SK-N-SH (cell line): ENCODE results near the gene GPRASP1. TPM values are rescaled to one million over a fixed set of nuclear protein-coding genes. Genes with fewer than 3 reads are reported as not detected.

Source experiments
- CTCF ChIA-PET: fragments of 300-600, 350-600 bp; formaldehyde crosslinking; extraction: SDS; loops from one replicate; lab custom pipeline; 2021; lab: Yijun Ruan, JAX
- POLR2A ChIA-PET: fragments of 350-600 bp; sonication (Branson Sonifier 250); formaldehyde crosslinking; extraction: SDS; loops from one replicate; lab custom pipeline; 2020; ENCODE audit warnings: antibody characterized with exemption, inconsistent platforms; lab: Yijun Ruan, JAX
- DNase-seq: peaks from one replicate; pipeline ENCODE4 v3.0.0; 2012
- H2AFZ ChIP-seq: fragments of 200-600 bp; sonication (generic); 2 replicates; pipeline ENCODE4 v1.8.1; 2016; ENCODE audit warnings: antibody characterized with exemption, mild to moderate bottlenecking, low read depth
- H3F3A ChIP-seq: fragments of 200-600 bp; sonication (generic); replicated peaks from 2 replicates; pipeline ENCODE3; 2016; ENCODE audit warnings: antibody characterized with exemption, mild to moderate bottlenecking; ENCODE audit not compliant: insufficient read depth
- H3K27ac ChIP-seq, 2 experiments: fragments of 200-500 bp in 1 of 2; fragments of 200-600 bp in 1 of 2; sonication (Bioruptor generic) in 1 of 2; sonication (generic), shearing (Covaris generic) in 1 of 2; 2 replicates each; pipeline versions ENCODE4 v1.5.1 to v1.6.1; 2014 to 2016; ENCODE audit warnings: low read depth in 2 of 2, inconsistent platforms in 1 of 2, low read length in 1 of 2, mild to moderate bottlenecking in 1 of 2, mixed read lengths in 1 of 2
- H3K27me3 ChIP-seq: fragments of 200-600 bp; sonication (generic), shearing (Covaris generic); 2 replicates; pipeline ENCODE4 v1.6.1; 2016; ENCODE audit warnings: mixed run types; ENCODE audit not compliant: insufficient read depth
- H3K36me3 ChIP-seq, 2 experiments: fragments of 200-500 bp in 1 of 2; fragments of 200-600 bp in 1 of 2; sonication (Bioruptor generic) in 1 of 2; sonication (generic) in 1 of 2; replicated peaks in 1 of 2; 2 replicates each; pipeline versions ENCODE3 to v1.5.1; 2014 to 2016; ENCODE audit warnings: low read length in 1 of 2, mild to moderate bottlenecking in 1 of 2; ENCODE audit not compliant: insufficient read depth in 2 of 2, control insufficient read depth in 1 of 2
- H3K4me1 ChIP-seq, 2 experiments: fragments of 200-500 bp in 1 of 2; fragments of 200-600 bp in 1 of 2; sonication (Bioruptor generic) in 1 of 2; sonication (generic), shearing (Covaris generic) in 1 of 2; 2 replicates each; pipeline versions ENCODE4 v1.5.1 to v1.6.1; 2014 to 2016; ENCODE audit warnings: low read depth in 1 of 2, low read length in 1 of 2, mixed run types in 1 of 2; ENCODE audit not compliant: insufficient read depth in 2 of 2, control insufficient read depth in 1 of 2
- H3K4me2 ChIP-seq: fragments of 200-600 bp; sonication (generic), shearing (Covaris generic); 2 replicates; pipeline ENCODE4 v1.6.1; 2017; ENCODE audit warnings: mixed run types
- H3K4me3 ChIP-seq, 2 experiments: fragments of 200-500 bp in 1 of 2; fragments of 200-600 bp in 1 of 2; sonication (Bioruptor generic) in 1 of 2; sonication (generic), shearing (Covaris generic) in 1 of 2; 2 replicates each; pipeline versions ENCODE4 v1.5.1 to v1.8.1; 2014 to 2016; ENCODE audit warnings: low read depth in 2 of 2, inconsistent platforms in 1 of 2, low read length in 1 of 2, mild to moderate bottlenecking in 1 of 2, mixed read lengths in 1 of 2, moderate library complexity in 1 of 2
- H3K79me2 ChIP-seq: fragments of 200-600 bp; sonication (generic); 2 replicates; pipeline ENCODE4 v1.8.1; 2017; ENCODE audit warnings: mild to moderate bottlenecking; ENCODE audit not compliant: insufficient read depth
- H3K9ac ChIP-seq: fragments of 200-600 bp; sonication (generic); 2 replicates; pipeline ENCODE4 v1.6.1; 2017; ENCODE audit warnings: mixed run types
- H3K9me2 ChIP-seq: fragments of 200-600 bp; sonication (generic); 2 replicates; pipeline ENCODE4 v1.6.1; 2017; ENCODE audit warnings: mixed run types
- H3K9me3 ChIP-seq: fragments of 200-600 bp; sonication (generic); 2 replicates; pipeline ENCODE4 v1.6.1; 2017; ENCODE audit warnings: mixed run types, mild to moderate bottlenecking, moderate library complexity
- H4K20me1 ChIP-seq: fragments of 200-600 bp; sonication (generic); 2 replicates; pipeline ENCODE4 v1.6.1; 2017; ENCODE audit warnings: mild to moderate bottlenecking, mixed run types; ENCODE audit not compliant: insufficient read depth
- FOXJ3 ChIP-seq: sonication (generic); formaldehyde crosslinking; IDR thresholded peaks from 2 replicates; pipeline ENCODE4 v1.5.1; 2020; ENCODE audit warnings: mild to moderate bottlenecking, missing genetic modification reagents
- GABPA ChIP-seq: IDR thresholded peaks from 2 replicates; pipeline ENCODE4 v1.4.0; 2012; ENCODE audit warnings: low read depth, mild to moderate bottlenecking
- MAX ChIP-seq: IDR thresholded peaks from 2 replicates; pipeline ENCODE4 v1.4.0; 2012; ENCODE audit warnings: low read depth
- MEF2A ChIP-seq: IDR thresholded peaks from 2 replicates; pipeline ENCODE4 v1.4.0; 2012; ENCODE audit warnings: low read depth, borderline replicate concordance
- MXI1 ChIP-seq: IDR thresholded peaks from 2 replicates; pipeline ENCODE4 v1.6.1; 2012; ENCODE audit warnings: mild to moderate bottlenecking, low read depth, low read length, improper control_type of control experiment
- NRF1 ChIP-seq: IDR thresholded peaks from 2 replicates; pipeline ENCODE4 v1.6.1; 2012; ENCODE audit warnings: low read depth, mild to moderate bottlenecking, low read length
- POLR2AphosphoS5 ChIP-seq: IDR thresholded peaks from 2 replicates; pipeline ENCODE4 v1.6.1; 2012; ENCODE audit warnings: low read depth, low read length
- RAD21 ChIP-seq: IDR thresholded peaks from 2 replicates; pipeline ENCODE4 v1.6.1; 2012; ENCODE audit warnings: mild to moderate bottlenecking, low read length
- RXRA ChIP-seq: IDR thresholded peaks from 2 replicates; pipeline ENCODE4 v1.4.0; 2012; ENCODE audit warnings: low read depth, mild to moderate bottlenecking, borderline replicate concordance
- SMC3 ChIP-seq: IDR thresholded peaks from 2 replicates; pipeline ENCODE4 v1.6.1; 2012; ENCODE audit warnings: low read depth, low read length, improper control_type of control experiment
- TCF12 ChIP-seq: IDR thresholded peaks from 2 replicates; pipeline ENCODE4 v1.4.0; 2012
- TEAD4 ChIP-seq: IDR thresholded peaks from 2 replicates; pipeline ENCODE4 v1.4.0; 2012; ENCODE audit warnings: mild to moderate bottlenecking, borderline replicate concordance; ENCODE audit not compliant: insufficient read depth
- USF2 ChIP-seq: fragments of 150-350 bp; IDR thresholded peaks from 2 replicates; pipeline ENCODE4 v1.6.1; 2017; ENCODE audit warnings: antibody characterized with exemption, low read length, low read depth, borderline replicate concordance
- WGBS: methylation state at CpG from one replicate; pipeline ENCODE4 v1.1.6; 2017; ENCODE audit warnings: low lambda C conversion rate; 5-methylcytosine and 5-hydroxymethylcytosine counted together
- polyA plus RNA-seq, 3 experiments: library from polyadenylated mRNA; depleted of rRNA; stranded (reverse); fragments of >200 nt; gene quantifications; 2 replicates each; pipeline ENCODE4 v1.2.3, GENCODE V29; 2012
- TF ChIP-seq, protein P1 (sequence below): IDR thresholded peaks from 2 replicates; pipeline ENCODE4 v1.6.1; 2012; ENCODE audit warnings: mild to moderate bottlenecking, low read depth, low read length, moderate library complexity
- TF ChIP-seq, protein P2 (sequence below): IDR thresholded peaks from 2 replicates; pipeline ENCODE4 v1.4.0; 2012; ENCODE audit warnings: low read depth, borderline replicate concordance

Gene GPRASP1
- polyA plus RNA-seq, 1 of the 3 experiments (the other 2 are of a cell fraction), result 2.7 TPM

DNA sequence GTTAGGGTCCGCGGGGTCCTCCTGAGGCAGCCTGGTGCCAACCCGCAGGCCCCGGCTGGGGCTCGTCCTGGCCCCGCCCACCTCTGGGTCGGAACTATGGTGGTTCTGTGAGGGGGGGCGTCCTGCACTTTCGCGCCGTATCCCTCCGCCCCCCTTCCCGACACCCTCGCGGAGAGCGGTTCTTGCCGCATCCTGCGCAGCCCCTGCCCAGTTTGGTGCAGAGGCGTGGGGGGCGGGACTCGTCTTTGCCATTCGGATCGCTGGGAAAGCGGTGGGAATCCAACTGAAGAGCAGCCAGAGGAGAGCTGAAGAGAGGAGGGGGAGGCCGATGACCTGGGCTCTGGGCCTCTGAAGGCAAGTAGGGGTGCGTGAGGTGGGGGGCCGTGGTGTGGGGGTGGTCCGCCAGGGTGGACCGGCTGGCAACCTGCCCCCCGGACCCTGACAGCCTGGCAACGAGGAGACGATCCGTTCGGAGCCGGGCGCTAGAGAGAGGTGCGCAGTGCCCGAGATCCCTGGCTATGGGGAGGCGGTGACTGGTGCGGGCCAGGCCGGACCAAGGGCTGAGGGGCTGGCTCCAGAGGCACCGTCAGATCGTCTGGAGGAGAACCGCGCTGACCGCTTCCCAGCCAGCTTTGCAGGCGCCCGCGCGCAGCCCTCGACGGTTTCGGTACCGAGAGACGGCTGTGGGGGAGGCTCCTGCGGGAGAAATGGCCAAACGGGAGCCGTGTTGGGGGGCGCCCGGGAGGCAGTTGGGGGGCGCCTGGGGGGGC, at the start of gene GPRASP1 (continued):
- TF ChIP-seq, protein P1, sequence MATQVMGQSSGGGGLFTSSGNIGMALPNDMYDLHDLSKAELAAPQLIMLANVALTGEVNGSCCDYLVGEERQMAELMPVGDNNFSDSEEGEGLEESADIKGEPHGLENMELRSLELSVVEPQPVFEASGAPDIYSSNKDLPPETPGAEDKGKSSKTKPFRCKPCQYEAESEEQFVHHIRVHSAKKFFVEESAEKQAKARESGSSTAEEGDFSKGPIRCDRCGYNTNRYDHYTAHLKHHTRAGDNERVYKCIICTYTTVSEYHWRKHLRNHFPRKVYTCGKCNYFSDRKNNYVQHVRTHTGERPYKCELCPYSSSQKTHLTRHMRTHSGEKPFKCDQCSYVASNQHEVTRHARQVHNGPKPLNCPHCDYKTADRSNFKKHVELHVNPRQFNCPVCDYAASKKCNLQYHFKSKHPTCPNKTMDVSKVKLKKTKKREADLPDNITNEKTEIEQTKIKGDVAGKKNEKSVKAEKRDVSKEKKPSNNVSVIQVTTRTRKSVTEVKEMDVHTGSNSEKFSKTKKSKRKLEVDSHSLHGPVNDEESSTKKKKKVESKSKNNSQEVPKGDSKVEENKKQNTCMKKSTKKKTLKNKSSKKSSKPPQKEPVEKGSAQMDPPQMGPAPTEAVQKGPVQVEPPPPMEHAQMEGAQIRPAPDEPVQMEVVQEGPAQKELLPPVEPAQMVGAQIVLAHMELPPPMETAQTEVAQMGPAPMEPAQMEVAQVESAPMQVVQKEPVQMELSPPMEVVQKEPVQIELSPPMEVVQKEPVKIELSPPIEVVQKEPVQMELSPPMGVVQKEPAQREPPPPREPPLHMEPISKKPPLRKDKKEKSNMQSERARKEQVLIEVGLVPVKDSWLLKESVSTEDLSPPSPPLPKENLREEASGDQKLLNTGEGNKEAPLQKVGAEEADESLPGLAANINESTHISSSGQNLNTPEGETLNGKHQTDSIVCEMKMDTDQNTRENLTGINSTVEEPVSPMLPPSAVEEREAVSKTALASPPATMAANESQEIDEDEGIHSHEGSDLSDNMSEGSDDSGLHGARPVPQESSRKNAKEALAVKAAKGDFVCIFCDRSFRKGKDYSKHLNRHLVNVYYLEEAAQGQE, result no peak
- TF ChIP-seq TEAD4, result no peak
- TF ChIP-seq MXI1, result 0 out of 2 replicates have a peak, but pooled peaks have one; percentile 53
- TF ChIP-seq USF2, result no peak
- TF ChIP-seq TCF12, result no peak
- no peak for TF ChIP-seq GABPA
- TF ChIP-seq RAD21, result no peak

DNA sequence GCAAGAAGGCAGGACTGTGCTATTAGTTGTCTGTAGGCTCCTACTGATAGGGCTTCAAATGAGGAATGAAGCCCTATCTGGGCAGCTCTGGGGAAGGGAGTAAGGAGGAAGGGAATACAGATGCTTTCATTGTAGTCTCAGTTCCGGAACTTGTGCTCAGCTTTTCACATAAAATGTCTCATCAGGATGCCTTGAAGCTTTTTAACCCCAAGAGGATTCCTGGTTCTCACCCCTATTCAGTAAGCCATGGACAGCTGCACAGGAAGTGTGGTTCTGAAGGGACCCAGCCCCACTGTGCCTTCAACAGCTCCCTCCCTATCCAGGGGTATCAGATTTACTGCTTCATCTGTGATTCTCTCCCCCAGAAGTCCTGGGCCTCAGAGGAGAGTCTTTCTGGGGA, 47.0 kb upstream of the GPRASP1 start:
- Histone ChIP-seq H3K4me1 (peaks cover 0 to 2% of the 10 kb centered on the region in 2 experiments; a peak in 1 of 4 replicates), H4K20me1 (no peaks in the 10 kb centered on the region), H2AFZ (no peak overlapping the region), H3K36me3 (peaks cover 0 to 10% of the 10 kb centered on the region in 2 experiments), H3K9ac (no peak overlapping the region), H3K4me3 (no peak overlapping the region), H3K27me3 (no peaks in the 10 kb centered on the region), H3K27ac (no peak overlapping the region), H3K9me2 (no peaks in the 10 kb centered on the region), H3F3A (no peaks in the 10 kb centered on the region), H3K79me2 (no peaks in the 10 kb centered on the region; the same call in 1 of the 2 replicates), H3K9me3 (no peaks in the 10 kb centered on the region), H3K4me2 (no peak overlapping the region)
- DNase-seq, result no peak
- TF ChIP-seq MXI1 (no peak), MAX (no peak), SMC3 (no peak), RXRA (no peak), NRF1 (no peak), POLR2AphosphoS5 (no peak), MEF2A (no peak), FOXJ3 (CRISPR knock-in tag) (no peak)
- TF ChIP-seq, protein P2, sequence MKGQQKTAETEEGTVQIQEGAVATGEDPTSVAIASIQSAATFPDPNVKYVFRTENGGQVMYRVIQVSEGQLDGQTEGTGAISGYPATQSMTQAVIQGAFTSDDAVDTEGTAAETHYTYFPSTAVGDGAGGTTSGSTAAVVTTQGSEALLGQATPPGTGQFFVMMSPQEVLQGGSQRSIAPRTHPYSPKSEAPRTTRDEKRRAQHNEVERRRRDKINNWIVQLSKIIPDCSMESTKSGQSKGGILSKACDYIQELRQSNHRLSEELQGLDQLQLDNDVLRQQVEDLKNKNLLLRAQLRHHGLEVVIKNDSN, result no peak
- ChIA-PET CTCF (no interaction called here), POLR2A (no interaction called here)
- WGBS, result 63% methylated on average over 1 of the region's 1 CpG
